IMR-90 (cell line): ENCODE results near the gene RPH3AL. TPM values are rescaled to one million over a fixed set of nuclear protein-coding genes. Genes with fewer than 3 reads are reported as not detected.

Source experiments
- ATAC-seq: fragments of 200-7000 bp; cut with Tn5 transposase; 2 replicates; pipeline ENCODE4 v1.9.1; 2020; ENCODE audit warnings: low read depth, mild to moderate bottlenecking, moderate library complexity
- BruUV-seq: library from RNA; stranded (reverse); fragments of 400-500 nt; replicated peaks from 2 replicates; lab custom pipeline; 2021; lab: Mats Ljungman, UMichigan
- CTCF ChIA-PET: fragments of 300-600 bp; formaldehyde crosslinking; extraction: SDS; loops from one replicate; lab custom pipeline; 2021; ENCODE audit warnings: antibody characterized with exemption; lab: Yijun Ruan, JAX
- POLR2A ChIA-PET: fragments of 300-600 bp; sonication (Branson Sonifier 250); formaldehyde crosslinking; loops from one replicate; lab custom pipeline; 2022; ENCODE audit warnings: antibody characterized with exemption; ENCODE audit not compliant: unreplicated experiment; lab: Charles Lee
- DNase-seq: peaks from one replicate; pipeline ENCODE4 v3.0.0; 2013
- H2AFZ ChIP-seq: replicated peaks from 2 replicates; pipeline ENCODE3; 2013; ENCODE audit warnings: low read length, mild to moderate bottlenecking; ENCODE audit not compliant: poor library complexity
- H2AK5ac ChIP-seq: 2 replicates; pipeline ENCODE4 v1.6.1; 2013; ENCODE audit warnings: low read depth, low read length, inconsistent platforms
- H2AK9ac ChIP-seq: replicated peaks from 2 replicates; pipeline ENCODE3; 2013; ENCODE audit warnings: mild to moderate bottlenecking, low read depth, low read length, moderate library complexity; ENCODE audit not compliant: poor library complexity
- H2BK120ac ChIP-seq: 2 replicates; pipeline ENCODE4 v1.6.1; 2013; ENCODE audit warnings: low read depth, low read length, inconsistent platforms
- H2BK15ac ChIP-seq: 3 replicates; pipeline ENCODE4 v1.6.1; 2013; ENCODE audit warnings: low read depth, low read length, inconsistent platforms
- H2BK20ac ChIP-seq: 2 replicates; pipeline ENCODE4 v1.6.1; 2013; ENCODE audit warnings: low read depth, mild to moderate bottlenecking, inconsistent platforms, low read length, moderate library complexity
- H2BK5ac ChIP-seq: 2 replicates; pipeline ENCODE4 v1.6.1; 2013; ENCODE audit warnings: mild to moderate bottlenecking, low read depth, low read length, inconsistent platforms; ENCODE audit not compliant: poor library complexity, severe bottlenecking
- H3K14ac ChIP-seq: replicated peaks from 2 replicates; pipeline ENCODE4 v1.6.1; 2013; ENCODE audit warnings: low read depth, low read length, inconsistent platforms
- H3K18ac ChIP-seq: 2 replicates; pipeline ENCODE4 v1.6.1; 2013; ENCODE audit warnings: low read depth, low read length, control low read depth
- H3K23ac ChIP-seq: 2 replicates; pipeline ENCODE4 v1.6.1; 2013; ENCODE audit warnings: low read depth, low read length, inconsistent platforms
- H3K27ac ChIP-seq: 2 replicates; pipeline ENCODE4 v1.5.1; 2013; ENCODE audit warnings: mild to moderate bottlenecking, control low read depth, low read length; ENCODE audit not compliant: insufficient read depth
- H3K27me3 ChIP-seq: 2 replicates; pipeline ENCODE4 v1.6.1; 2013; ENCODE audit warnings: low read length; ENCODE audit not compliant: control insufficient read depth, insufficient read depth
- H3K36me3 ChIP-seq: 2 replicates; pipeline ENCODE4 v1.6.1; 2013; ENCODE audit warnings: low read length, mixed read lengths; ENCODE audit not compliant: control insufficient read depth, insufficient read depth
- H3K4ac ChIP-seq: 2 replicates; pipeline ENCODE4 v1.6.1; 2013; ENCODE audit warnings: low read depth, low read length, inconsistent platforms
- H3K4me1 ChIP-seq: 2 replicates; pipeline ENCODE4 v1.6.1; 2013; ENCODE audit warnings: low read length, mixed read lengths; ENCODE audit not compliant: control insufficient read depth, insufficient read depth
- H3K4me2 ChIP-seq: 2 replicates; pipeline ENCODE4 v1.6.1; 2013; ENCODE audit warnings: low read depth, mild to moderate bottlenecking, control low read depth, low read length, moderate library complexity
- H3K4me3 ChIP-seq: 2 replicates; pipeline ENCODE4 v1.5.1; 2013; ENCODE audit warnings: low read depth, mild to moderate bottlenecking, control low read depth, low read length, moderate library complexity; ENCODE audit not compliant: insufficient read depth
- H3K56ac ChIP-seq: 2 replicates; pipeline ENCODE4 v1.6.1; 2013; ENCODE audit warnings: low read length, inconsistent platforms; ENCODE audit not compliant: insufficient read depth; ENCODE audit errors: extremely low read depth
- H3K79me1 ChIP-seq, 2 experiments: 2 replicates each; pipeline ENCODE4 v1.6.1; 2013; ENCODE audit warnings: low read length in 2 of 2, inconsistent platforms in 1 of 2, low read depth in 1 of 2
- H3K9ac ChIP-seq: 2 replicates; pipeline ENCODE4 v1.6.1; 2013; ENCODE audit warnings: low read depth, low read length, control low read depth
- H3K9me1 ChIP-seq: 2 replicates; pipeline ENCODE4 v1.6.1; 2013; ENCODE audit warnings: low read length, inconsistent platforms; ENCODE audit not compliant: insufficient read depth
- H3K9me3 ChIP-seq: 2 replicates; pipeline ENCODE4 v1.6.1; 2013; ENCODE audit warnings: low read length; ENCODE audit not compliant: control insufficient read depth, insufficient read depth
- H4K20me1 ChIP-seq: 2 replicates; pipeline ENCODE4 v1.6.1; 2013; ENCODE audit warnings: low read length, inconsistent platforms; ENCODE audit not compliant: insufficient read depth
- H4K5ac ChIP-seq: 2 replicates; pipeline ENCODE4 v1.6.1; 2013; ENCODE audit warnings: mild to moderate bottlenecking, low read depth, low read length, control low read depth
- H4K8ac ChIP-seq, 2 experiments: 2 replicates each; pipeline ENCODE4 v1.6.1; 2013; ENCODE audit warnings: low read depth in 2 of 2, low read length in 2 of 2, control low read depth in 1 of 2, inconsistent platforms in 1 of 2
- H4K91ac ChIP-seq: 2 replicates; pipeline ENCODE4 v1.6.1; 2013; ENCODE audit warnings: low read depth, low read length, inconsistent platforms; ENCODE audit not compliant: insufficient read depth
- BHLHE40 ChIP-seq: fragments of 150-350 bp; IDR thresholded peaks from 2 replicates; pipeline ENCODE4 v1.6.1; 2016; ENCODE audit warnings: mild to moderate bottlenecking, low read depth, low read length
- CEBPB ChIP-seq: IDR thresholded peaks from 2 replicates; pipeline ENCODE4 v1.6.1; 2012; ENCODE audit warnings: low read depth, low read length, improper control_type of control experiment
- CHD1 ChIP-seq: IDR thresholded peaks from 2 replicates; pipeline ENCODE4 v1.6.1; 2012; ENCODE audit warnings: low read depth, low read length, improper control_type of control experiment
- FOS ChIP-seq: fragments of 150-350 bp; IDR thresholded peaks from 2 replicates; pipeline ENCODE4 v1.6.1; 2016; ENCODE audit warnings: low read depth, low read length
- MAFK ChIP-seq: IDR thresholded peaks from 2 replicates; pipeline ENCODE4 v1.6.1; 2012; ENCODE audit warnings: low read depth, low read length, improper control_type of control experiment
- MAZ ChIP-seq: IDR thresholded peaks from 2 replicates; pipeline ENCODE4 v1.6.1; 2012; ENCODE audit warnings: low read depth, mild to moderate bottlenecking, low read length, improper control_type of control experiment, moderate library complexity, borderline replicate concordance
- MXI1 ChIP-seq: IDR thresholded peaks from 2 replicates; pipeline ENCODE4 v1.6.1; 2012; ENCODE audit warnings: low read depth, mild to moderate bottlenecking, low read length, moderate library complexity, borderline replicate concordance
- NFE2L2 ChIP-seq: fragments of 150-350 bp; IDR thresholded peaks from 2 replicates; pipeline ENCODE4 v1.6.1; 2016; ENCODE audit warnings: low read depth, mild to moderate bottlenecking, low read length
- POLR2A ChIP-seq: IDR thresholded peaks from 2 replicates; pipeline ENCODE4 v1.6.1; 2012; ENCODE audit warnings: mild to moderate bottlenecking, low read depth, low read length
- RAD21 ChIP-seq: IDR thresholded peaks from 2 replicates; pipeline ENCODE4 v1.6.1; 2012; ENCODE audit warnings: low read length, improper control_type of control experiment
- RCOR1 ChIP-seq: IDR thresholded peaks from 2 replicates; pipeline ENCODE4 v1.6.1; 2012; ENCODE audit warnings: mild to moderate bottlenecking, low read length, improper control_type of control experiment; ENCODE audit not compliant: insufficient replicate concordance
- RFX5 ChIP-seq: IDR thresholded peaks from 2 replicates; pipeline ENCODE4 v1.8.0; 2012; ENCODE audit warnings: low read depth, mild to moderate bottlenecking, low read length, moderate library complexity
- SMC3 ChIP-seq: fragments of 150-350 bp; IDR thresholded peaks from 2 replicates; pipeline ENCODE4 v1.6.1; 2016; ENCODE audit warnings: low read depth, mild to moderate bottlenecking, antibody characterized with exemption, low read length, moderate library complexity
- WGBS, 2 experiments: methylation state at CpG; one replicate each; pipeline versions ENCODE4 v1.1.5 to v1.1.7; 2013; ENCODE audit warnings: missing lambda C conversion rate in 2 of 2; ENCODE audit not compliant: insufficient read length in 1 of 2; ENCODE audit errors: extremely low coverage in 2 of 2; 5-methylcytosine and 5-hydroxymethylcytosine counted together
- dilution Hi-C: fragments of 300-500 bp; cut with HindIII; formaldehyde crosslinking; loops from one replicate; pipeline ENCODE4 v1.14.3; 2018; ENCODE audit warnings: low sequenced_read_pairs; ENCODE audit not compliant: unreplicated experiment
- in situ Hi-C: fragments of 300-500 bp; cut with MboI; formaldehyde crosslinking; loops from 3 replicates; pipeline ENCODE4 v1.14.3; 2019; ENCODE audit warnings: low sequenced_read_pairs, inconsistent platforms, mixed read lengths
- intact Hi-C: fragments of 100-400 bp; cut with micrococcal nuclease; formaldehyde crosslinking; loops from 2 replicates; pipeline ENCODE4 v1.10.0; 2022
- polyA plus RNA-seq, 3 experiments: library from polyadenylated mRNA; depleted of rRNA; stranded (reverse); fragments of >200 nt; gene quantifications; 2 replicates each; pipeline ENCODE4 v1.2.3, GENCODE V29; 2012; ENCODE audit warnings: low replicate concordance in 1 of 3
- total RNA-seq: library from RNA; depleted of rRNA; stranded (reverse); fragments of >200 nt; gene quantifications from 2 replicates; pipeline ENCODE4 v1.2.3, GENCODE V29; 2012
- TF ChIP-seq, protein P1 (sequence below): conservative IDR thresholded peaks from 2 replicates; pipeline ENCODE4 v1.5.1; 2012; ENCODE audit warnings: mild to moderate bottlenecking, low read depth, low read length, improper control_type of control experiment
- TF ChIP-seq, protein P2 (sequence below): fragments of 150-350 bp; IDR thresholded peaks from 2 replicates; pipeline ENCODE4 v1.6.1; 2016; ENCODE audit warnings: low read depth, mild to moderate bottlenecking, low read length, moderate library complexity, borderline replicate concordance
- TF ChIP-seq, protein P3 (sequence below): fragments of 150-350 bp; IDR thresholded peaks from 2 replicates; pipeline ENCODE4 v1.6.1; 2017; ENCODE audit warnings: mild to moderate bottlenecking, antibody characterized with exemption, low read length, low read depth

RPH3AL gene
- total and polyA plus RNA-seq, 2 of the 4 experiments (the other 2 are of a cell fraction) = 1.8 to 2.5 TPM

GRCh38 chr17:353838-354234 lies 1.2 kb upstream of the RPH3AL start:
- Histone ChIP-seq H3K9me3 (peaks cover 3% of the 10 kb centered on the region), H2BK20ac (no peak overlapping the region), H3K23ac (no peak overlapping the region), H3K79me1 (no peaks in the 10 kb centered on the region), H2AK9ac (no peak overlapping the region), H3K18ac (no peak overlapping the region), H3K9ac (no peak overlapping the region), H4K5ac (no peak overlapping the region), H3K36me3 (no peaks in the 10 kb centered on the region), H3K56ac (no peak overlapping the region), H4K20me1 (no peaks in the 10 kb centered on the region), H4K91ac (no peak overlapping the region), H2BK5ac (no peak overlapping the region), H2BK120ac (no peak overlapping the region), H3K27ac (no peak overlapping the region), H3K14ac (no peak overlapping the region), H2AK5ac (no peak overlapping the region), H4K8ac (no peak overlapping the region), H3K4ac (no peak overlapping the region), H2BK15ac (no peak overlapping the region), H2AFZ (no peak overlapping the region), H3K27me3 (no peaks in the 10 kb centered on the region), H3K4me1 (peaks cover 2% of the 10 kb centered on the region; the same call in 1 of the 2 replicates), H3K4me3 (no peak overlapping the region), H3K4me2 (no peak overlapping the region), H3K9me1 (no peaks in the 10 kb centered on the region)
- dilution Hi-C loops = no loop called here
- CTCF ChIA-PET = no interaction called here
- POLR2A ChIA-PET = no interaction called here
- no TSS peak for BruUV-seq
- in situ Hi-C loops = no loop called here
- TF ChIP-seq MAFK (no peak), CEBPB (no peak), RFX5 (no peak), MAZ (no peak), CHD1 (no peak), NFE2L2 (no peak), RAD21 (no peak), RCOR1 (no peak), SMC3 (no peak), POLR2A (no peak), BHLHE40 (no peak), FOS (no peak), MXI1 (no peak)
- TF ChIP-seq, protein P1, sequence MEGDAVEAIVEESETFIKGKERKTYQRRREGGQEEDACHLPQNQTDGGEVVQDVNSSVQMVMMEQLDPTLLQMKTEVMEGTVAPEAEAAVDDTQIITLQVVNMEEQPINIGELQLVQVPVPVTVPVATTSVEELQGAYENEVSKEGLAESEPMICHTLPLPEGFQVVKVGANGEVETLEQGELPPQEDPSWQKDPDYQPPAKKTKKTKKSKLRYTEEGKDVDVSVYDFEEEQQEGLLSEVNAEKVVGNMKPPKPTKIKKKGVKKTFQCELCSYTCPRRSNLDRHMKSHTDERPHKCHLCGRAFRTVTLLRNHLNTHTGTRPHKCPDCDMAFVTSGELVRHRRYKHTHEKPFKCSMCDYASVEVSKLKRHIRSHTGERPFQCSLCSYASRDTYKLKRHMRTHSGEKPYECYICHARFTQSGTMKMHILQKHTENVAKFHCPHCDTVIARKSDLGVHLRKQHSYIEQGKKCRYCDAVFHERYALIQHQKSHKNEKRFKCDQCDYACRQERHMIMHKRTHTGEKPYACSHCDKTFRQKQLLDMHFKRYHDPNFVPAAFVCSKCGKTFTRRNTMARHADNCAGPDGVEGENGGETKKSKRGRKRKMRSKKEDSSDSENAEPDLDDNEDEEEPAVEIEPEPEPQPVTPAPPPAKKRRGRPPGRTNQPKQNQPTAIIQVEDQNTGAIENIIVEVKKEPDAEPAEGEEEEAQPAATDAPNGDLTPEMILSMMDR = no peak
- TF ChIP-seq, protein P2, sequence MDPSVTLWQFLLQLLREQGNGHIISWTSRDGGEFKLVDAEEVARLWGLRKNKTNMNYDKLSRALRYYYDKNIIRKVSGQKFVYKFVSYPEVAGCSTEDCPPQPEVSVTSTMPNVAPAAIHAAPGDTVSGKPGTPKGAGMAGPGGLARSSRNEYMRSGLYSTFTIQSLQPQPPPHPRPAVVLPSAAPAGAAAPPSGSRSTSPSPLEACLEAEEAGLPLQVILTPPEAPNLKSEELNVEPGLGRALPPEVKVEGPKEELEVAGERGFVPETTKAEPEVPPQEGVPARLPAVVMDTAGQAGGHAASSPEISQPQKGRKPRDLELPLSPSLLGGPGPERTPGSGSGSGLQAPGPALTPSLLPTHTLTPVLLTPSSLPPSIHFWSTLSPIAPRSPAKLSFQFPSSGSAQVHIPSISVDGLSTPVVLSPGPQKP = no peak
- TF ChIP-seq, protein P3, sequence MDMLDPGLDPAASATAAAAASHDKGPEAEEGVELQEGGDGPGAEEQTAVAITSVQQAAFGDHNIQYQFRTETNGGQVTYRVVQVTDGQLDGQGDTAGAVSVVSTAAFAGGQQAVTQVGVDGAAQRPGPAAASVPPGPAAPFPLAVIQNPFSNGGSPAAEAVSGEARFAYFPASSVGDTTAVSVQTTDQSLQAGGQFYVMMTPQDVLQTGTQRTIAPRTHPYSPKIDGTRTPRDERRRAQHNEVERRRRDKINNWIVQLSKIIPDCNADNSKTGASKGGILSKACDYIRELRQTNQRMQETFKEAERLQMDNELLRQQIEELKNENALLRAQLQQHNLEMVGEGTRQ = no peak
- ATAC-seq (no peak), DNase-seq (no peak)
- 75% methylated on average over 2 of the region's 8 CpGs; no CpG with 5 or more reads in 1 of the 2 experiments for WGBS, 2 experiments
- intact Hi-C loops = no loop called here
